ENCODE data around the gene UTS2. TPM values are rescaled to one million over a fixed set of nuclear protein-coding genes. Genes with fewer than 3 reads are reported as not detected.

The UTS2 gene
- total RNA-seq, 1 experiment from 2014 or later = not detected

DNA sequence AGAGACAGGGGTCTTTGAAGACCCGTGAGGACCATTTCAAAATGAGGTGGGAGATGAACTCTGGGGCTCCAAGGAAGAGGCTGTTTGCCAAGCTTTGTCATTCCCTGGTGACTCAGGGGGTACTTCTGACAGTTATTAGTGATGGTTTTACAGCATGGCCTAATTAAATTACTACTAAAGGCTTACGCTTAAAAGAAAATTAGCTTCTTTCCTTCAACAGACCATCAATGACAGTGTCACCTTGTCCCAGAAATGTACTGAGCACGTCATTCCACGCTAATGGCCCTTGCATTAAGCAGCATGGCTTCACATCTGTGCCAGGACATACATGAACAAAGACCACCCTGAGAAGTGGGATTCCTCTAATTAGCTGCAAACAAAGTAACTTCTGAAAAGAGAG, 5.1 kb upstream of the UTS2 start:
- Histone ChIP-seq H3K4me3 (ENCODE audit: low read depth in 2 of 2, low read length in 2 of 2) (no peak overlapping the region), H3K27me3 (ENCODE audit: control insufficient read depth, insufficient read depth, low read length) (no peaks in the 10 kb centered on the region), H3K27ac (ENCODE audit: low read length) (no peak overlapping the region), H3K4me1 (ENCODE audit: control insufficient read depth, insufficient read depth, low read length) (no peaks in the 10 kb centered on the region), H3K36me3 (ENCODE audit: control insufficient read depth, insufficient read depth, low read length) (no peaks in the 10 kb centered on the region), H3K9me3 (ENCODE audit: control insufficient read depth, insufficient read depth, low read depth, low read length) (no peaks in the 10 kb centered on the region)
- no peak for DNase-seq (ENCODE audit: low read depth, low spot score)
- in situ Hi-C loops (cut with HindIII; ENCODE audit: low pct_unique_long_range_greater_than_20kb, low sequenced_read_pairs) (no loop called here), intact Hi-C loops (cut with micrococcal nuclease; ENCODE audit: unreplicated experiment) (no loop called here)
- TF ChIP-seq POLR2AphosphoS5 (IDR thresholded peaks at IDR 0.05; ENCODE audit: low read depth, low read length) (no peak), TCF7L2 (IDR thresholded peaks at IDR 0.05; ENCODE audit: low read depth, low read length) (no peak), SIN3A (IDR thresholded peaks at IDR 0.05; ENCODE audit: borderline replicate concordance, insufficient read depth, low read depth, low read length) (no peak)
- TF ChIP-seq, protein P1, sequence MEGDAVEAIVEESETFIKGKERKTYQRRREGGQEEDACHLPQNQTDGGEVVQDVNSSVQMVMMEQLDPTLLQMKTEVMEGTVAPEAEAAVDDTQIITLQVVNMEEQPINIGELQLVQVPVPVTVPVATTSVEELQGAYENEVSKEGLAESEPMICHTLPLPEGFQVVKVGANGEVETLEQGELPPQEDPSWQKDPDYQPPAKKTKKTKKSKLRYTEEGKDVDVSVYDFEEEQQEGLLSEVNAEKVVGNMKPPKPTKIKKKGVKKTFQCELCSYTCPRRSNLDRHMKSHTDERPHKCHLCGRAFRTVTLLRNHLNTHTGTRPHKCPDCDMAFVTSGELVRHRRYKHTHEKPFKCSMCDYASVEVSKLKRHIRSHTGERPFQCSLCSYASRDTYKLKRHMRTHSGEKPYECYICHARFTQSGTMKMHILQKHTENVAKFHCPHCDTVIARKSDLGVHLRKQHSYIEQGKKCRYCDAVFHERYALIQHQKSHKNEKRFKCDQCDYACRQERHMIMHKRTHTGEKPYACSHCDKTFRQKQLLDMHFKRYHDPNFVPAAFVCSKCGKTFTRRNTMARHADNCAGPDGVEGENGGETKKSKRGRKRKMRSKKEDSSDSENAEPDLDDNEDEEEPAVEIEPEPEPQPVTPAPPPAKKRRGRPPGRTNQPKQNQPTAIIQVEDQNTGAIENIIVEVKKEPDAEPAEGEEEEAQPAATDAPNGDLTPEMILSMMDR (IDR thresholded peaks at IDR 0.05) = no peak
- TF ChIP-seq, protein P2, sequence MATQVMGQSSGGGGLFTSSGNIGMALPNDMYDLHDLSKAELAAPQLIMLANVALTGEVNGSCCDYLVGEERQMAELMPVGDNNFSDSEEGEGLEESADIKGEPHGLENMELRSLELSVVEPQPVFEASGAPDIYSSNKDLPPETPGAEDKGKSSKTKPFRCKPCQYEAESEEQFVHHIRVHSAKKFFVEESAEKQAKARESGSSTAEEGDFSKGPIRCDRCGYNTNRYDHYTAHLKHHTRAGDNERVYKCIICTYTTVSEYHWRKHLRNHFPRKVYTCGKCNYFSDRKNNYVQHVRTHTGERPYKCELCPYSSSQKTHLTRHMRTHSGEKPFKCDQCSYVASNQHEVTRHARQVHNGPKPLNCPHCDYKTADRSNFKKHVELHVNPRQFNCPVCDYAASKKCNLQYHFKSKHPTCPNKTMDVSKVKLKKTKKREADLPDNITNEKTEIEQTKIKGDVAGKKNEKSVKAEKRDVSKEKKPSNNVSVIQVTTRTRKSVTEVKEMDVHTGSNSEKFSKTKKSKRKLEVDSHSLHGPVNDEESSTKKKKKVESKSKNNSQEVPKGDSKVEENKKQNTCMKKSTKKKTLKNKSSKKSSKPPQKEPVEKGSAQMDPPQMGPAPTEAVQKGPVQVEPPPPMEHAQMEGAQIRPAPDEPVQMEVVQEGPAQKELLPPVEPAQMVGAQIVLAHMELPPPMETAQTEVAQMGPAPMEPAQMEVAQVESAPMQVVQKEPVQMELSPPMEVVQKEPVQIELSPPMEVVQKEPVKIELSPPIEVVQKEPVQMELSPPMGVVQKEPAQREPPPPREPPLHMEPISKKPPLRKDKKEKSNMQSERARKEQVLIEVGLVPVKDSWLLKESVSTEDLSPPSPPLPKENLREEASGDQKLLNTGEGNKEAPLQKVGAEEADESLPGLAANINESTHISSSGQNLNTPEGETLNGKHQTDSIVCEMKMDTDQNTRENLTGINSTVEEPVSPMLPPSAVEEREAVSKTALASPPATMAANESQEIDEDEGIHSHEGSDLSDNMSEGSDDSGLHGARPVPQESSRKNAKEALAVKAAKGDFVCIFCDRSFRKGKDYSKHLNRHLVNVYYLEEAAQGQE (IDR thresholded peaks at IDR 0.05; ENCODE audit: insufficient read depth in 1 of 2, low read depth in 2 of 2, low read length in 1 of 2) = no peak
- BruUV-seq (replicated peaks) = no TSS peak
- POLR2A ChIA-PET = no interaction called here
- CTCF ChIA-PET = interaction anchor here (0.6 kb wide), 1 partner anchor 40 kb away, joined by 5 read pairs; no protein-coding TSS in a partner anchor
- no peak for ATAC-seq

DNA sequence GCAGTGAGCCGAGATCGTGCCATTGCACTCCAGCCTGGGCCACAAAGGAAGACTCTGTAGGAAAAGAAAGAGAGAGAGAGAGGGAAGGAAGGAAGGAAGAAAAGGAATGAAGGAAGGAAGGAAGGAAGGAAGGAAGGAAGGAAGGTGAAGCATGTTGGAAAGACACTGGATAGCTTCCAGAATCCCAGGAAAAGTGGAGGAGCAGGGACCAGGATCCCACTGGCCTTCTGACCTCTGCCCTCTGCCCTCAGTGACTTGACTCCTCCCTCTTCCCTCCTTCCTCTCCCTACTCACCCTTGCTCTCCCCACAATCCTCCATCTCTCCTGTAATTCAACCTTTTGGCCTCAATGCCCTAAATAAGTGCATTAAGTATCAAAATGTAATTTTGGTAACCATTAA, 4.1 kb upstream of the UTS2 start:
- ChIA-PET POLR2A (interaction anchor here (0.6 kb wide), 1 partner anchor 15 kb away, joined by 6 read pairs; no protein-coding TSS in a partner anchor), CTCF (no interaction called here)
- TF ChIP-seq, protein P1 (IDR thresholded peaks at IDR 0.05) = no peak
- TF ChIP-seq TCF7L2 (IDR thresholded peaks at IDR 0.05; ENCODE audit: low read depth, low read length) (no peak), SIN3A (IDR thresholded peaks at IDR 0.05; ENCODE audit: borderline replicate concordance, insufficient read depth, low read depth, low read length) (no peak), POLR2AphosphoS5 (IDR thresholded peaks at IDR 0.05; ENCODE audit: low read depth, low read length) (no peak)
- TF ChIP-seq, protein P2 (IDR thresholded peaks at IDR 0.05; ENCODE audit: insufficient read depth in 1 of 2, low read depth in 2 of 2, low read length in 1 of 2) = no peak
- intact Hi-C loops (cut with micrococcal nuclease; ENCODE audit: unreplicated experiment) = no loop called here
- Histone ChIP-seq H3K4me1 (ENCODE audit: control insufficient read depth, insufficient read depth, low read length) (no peaks in the 10 kb centered on the region), H3K9me3 (ENCODE audit: control insufficient read depth, insufficient read depth, low read depth, low read length) (no peaks in the 10 kb centered on the region), H3K27me3 (ENCODE audit: control insufficient read depth, insufficient read depth, low read length) (no peaks in the 10 kb centered on the region), H3K4me3 (ENCODE audit: low read depth in 2 of 2, low read length in 2 of 2) (no peak overlapping the region), H3K36me3 (ENCODE audit: control insufficient read depth, insufficient read depth, low read length) (no peaks in the 10 kb centered on the region), H3K27ac (ENCODE audit: low read length) (no peak overlapping the region)
- no TSS peak for BruUV-seq (replicated peaks)
- no peak for ATAC-seq
- DNase-seq (ENCODE audit: low read depth, low spot score) = no peak
- in situ Hi-C loops (cut with HindIII; ENCODE audit: low pct_unique_long_range_greater_than_20kb, low sequenced_read_pairs) = no loop called here

Data from Panc1 (cell line).